HepG2 (cell line): ENCODE measurements around the gene PRMT2. TPM values are rescaled to one million over a fixed set of nuclear protein-coding genes. Genes with fewer than 3 reads are reported as not detected.

Source experiments
- DZIP1 ChIP-seq: sonication (generic); formaldehyde crosslinking; IDR thresholded peaks from 2 replicates; pipeline ENCODE4 v1.5.0; 2020; ENCODE audit warnings: mild to moderate bottlenecking, missing genetic modification reagents
- FUBP1 ChIP-seq: sonication (generic); formaldehyde crosslinking; IDR thresholded peaks from 2 replicates; pipeline ENCODE4 v1.5.1; 2020; ENCODE audit warnings: missing genetic modification reagents, mild to moderate bottlenecking, borderline replicate concordance
- KMT2A ChIP-seq: sonication (generic); formaldehyde crosslinking; IDR thresholded peaks from 2 replicates; pipeline ENCODE4 v1.4.0; 2020; ENCODE audit warnings: missing genetic modification reagents
- NPAS2 ChIP-seq: sonication (generic); formaldehyde crosslinking; IDR thresholded peaks from 2 replicates; pipeline ENCODE4 v1.8.0; 2022; ENCODE audit warnings: mild to moderate bottlenecking, missing genetic modification reagents, borderline replicate concordance
- NR1H2 ChIP-seq: sonication (generic); formaldehyde crosslinking; IDR thresholded peaks from 2 replicates; pipeline ENCODE4 v1.8.1; 2022; ENCODE audit warnings: low read depth, missing genetic modification reagents, borderline replicate concordance
- PAF1 ChIP-seq: IDR thresholded peaks from 2 replicates; pipeline ENCODE4 v1.6.1; 2016; ENCODE audit warnings: missing genetic modification reagents, missing compliant biosample characterization
- PHB2 ChIP-seq: fragments of 450-650 bp; IDR thresholded peaks from 2 replicates; pipeline ENCODE4 v1.6.1; 2018; ENCODE audit not compliant: partially characterized antibody
- SATB2 ChIP-seq: sonication (generic); formaldehyde crosslinking; IDR thresholded peaks from 2 replicates; pipeline ENCODE4 v1.5.0; 2020; ENCODE audit warnings: missing genetic modification reagents
- ZNF101 ChIP-seq: sonication (generic); formaldehyde crosslinking; IDR thresholded peaks from 2 replicates; pipeline ENCODE4 v1.4.0; 2020; ENCODE audit warnings: mild to moderate bottlenecking, low read depth, missing genetic modification reagents, borderline replicate concordance
- ZNF329 ChIP-seq: sonication (generic); formaldehyde crosslinking; IDR thresholded peaks from 2 replicates; pipeline ENCODE4 v1.9.0; 2021; ENCODE audit warnings: low read depth, mild to moderate bottlenecking, missing genetic modification reagents
- ZNF547 ChIP-seq: sonication (generic); formaldehyde crosslinking; IDR thresholded peaks from 2 replicates; pipeline ENCODE4 v1.5.1; 2020; ENCODE audit warnings: mild to moderate bottlenecking, missing genetic modification reagents
- ZNF605 ChIP-seq: sonication (generic); formaldehyde crosslinking; IDR thresholded peaks from 2 replicates; pipeline ENCODE4 v1.8.0; 2022; ENCODE audit warnings: mild to moderate bottlenecking, missing genetic modification reagents
- ZNF615 ChIP-seq: sonication (generic); formaldehyde crosslinking; IDR thresholded peaks from 2 replicates; pipeline ENCODE4 v1.5.0; 2020; ENCODE audit warnings: mild to moderate bottlenecking, missing genetic modification reagents, borderline replicate concordance
- ZSCAN20 ChIP-seq: sonication (generic); formaldehyde crosslinking; IDR thresholded peaks from 2 replicates; pipeline ENCODE4 v1.4.0; 2020; ENCODE audit warnings: missing genetic modification reagents, mild to moderate bottlenecking, borderline replicate concordance
- polyA plus RNA-seq, 8 experiments: library from polyadenylated mRNA; depleted of rRNA in 3 of 8; stranded (reverse) in 7 of 8; unstranded in 1 of 8; fragments of >200 nt; fragmentation: Illumina TruSeq in 4 of 8; extraction: Trizol in 4 of 8; gene quantifications; 2 replicates each; pipeline versions ENCODE4 v1.2.1 to v1.2.3, GENCODE V29; 2011 to 2016; ENCODE audit warnings: low read depth in 4 of 8, missing spikeins in 1 of 8, mixed read lengths in 1 of 8; ENCODE audit not compliant: insufficient read depth in 1 of 8
- total RNA-seq, 5 experiments: library from RNA; depleted of rRNA; stranded (reverse); fragments of >200 nt; fragmentation: Illumina TruSeq; extraction: Trizol; gene quantifications; 2 replicates each; pipeline ENCODE4 v1.2.3, GENCODE V29; 2016; ENCODE audit warnings: low read depth in 1 of 5
- TF ChIP-seq, protein P1 (sequence below), 2 experiments: sonication (generic) in 1 of 2; formaldehyde crosslinking in 1 of 2; IDR thresholded peaks; 2 replicates each; pipeline versions ENCODE4 v1.4.0 to v1.6.1; 2018 to 2020; ENCODE audit warnings: missing genetic modification reagents in 2 of 2, borderline replicate concordance in 1 of 2, low read depth in 1 of 2, mild to moderate bottlenecking in 1 of 2, missing biosample characterization in 1 of 2
- TF ChIP-seq, protein P2 (sequence below): sonication (generic); formaldehyde crosslinking; IDR thresholded peaks from 2 replicates; pipeline ENCODE4 v1.9.0; 2021; ENCODE audit warnings: missing genetic modification reagents, borderline replicate concordance
- TF ChIP-seq, protein P3 (sequence below): sonication (generic); formaldehyde crosslinking; IDR thresholded peaks from 2 replicates; pipeline ENCODE4 v1.8.0; 2022; ENCODE audit warnings: missing genetic modification reagents, low read depth, mild to moderate bottlenecking, borderline replicate concordance

Gene PRMT2
- total and polyA plus RNA-seq, 2 of the 13 experiments (the other 11 are each of a cell fraction or from before 2014, with no cell fraction given), result 54.4 to 78.8 TPM

GRCh38 chr21:46666941-46667740, 31.7 kb downstream of the PRMT2 start (continued):
- TF ChIP-seq, protein P1, sequence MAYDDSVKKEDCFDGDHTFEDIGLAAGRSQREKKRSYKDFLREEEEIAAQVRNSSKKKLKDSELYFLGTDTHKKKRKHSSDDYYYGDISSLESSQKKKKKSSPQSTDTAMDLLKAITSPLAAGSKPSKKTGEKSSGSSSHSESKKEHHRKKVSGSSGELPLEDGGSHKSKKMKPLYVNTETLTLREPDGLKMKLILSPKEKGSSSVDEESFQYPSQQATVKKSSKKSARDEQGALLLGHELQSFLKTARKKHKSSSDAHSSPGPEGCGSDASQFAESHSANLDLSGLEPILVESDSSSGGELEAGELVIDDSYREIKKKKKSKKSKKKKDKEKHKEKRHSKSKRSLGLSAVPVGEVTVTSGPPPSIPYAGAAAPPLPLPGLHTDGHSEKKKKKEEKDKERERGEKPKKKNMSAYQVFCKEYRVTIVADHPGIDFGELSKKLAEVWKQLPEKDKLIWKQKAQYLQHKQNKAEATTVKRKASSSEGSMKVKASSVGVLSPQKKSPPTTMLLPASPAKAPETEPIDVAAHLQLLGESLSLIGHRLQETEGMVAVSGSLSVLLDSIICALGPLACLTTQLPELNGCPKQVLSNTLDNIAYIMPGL (CRISPR knock-in tag; IDR thresholded peaks at IDR 0.05; ENCODE audit: borderline replicate concordance in 1 of 2, low read depth in 1 of 2), result peak in 1 of 2 experiments; percentile 14; a peak in 1 of 4 replicates
- TF ChIP-seq PAF1 (CRISPR knock-in tag) (no peak), ZNF615 (CRISPR knock-in tag) (no peak), ZSCAN20 (no peak), SATB2 (CRISPR knock-in tag) (no peak), FUBP1 (CRISPR knock-in tag) (no peak), KMT2A (CRISPR knock-in tag) (no peak), DZIP1 (CRISPR knock-in tag) (no peak), PHB2 (no peak), ZNF329 (CRISPR knock-in tag) (no peak), ZNF101 (CRISPR knock-in tag) (no peak), NR1H2 (CRISPR knock-in tag) (no peak), NPAS2 (CRISPR knock-in tag) (no peak), ZNF547 (CRISPR knock-in tag) (0 out of 2 replicates have a peak, but pooled peaks have one; percentile 9), ZNF605 (CRISPR knock-in tag) (peak; percentile 26; the same call in 1 of the 2 replicates)
- TF ChIP-seq, protein P2, sequence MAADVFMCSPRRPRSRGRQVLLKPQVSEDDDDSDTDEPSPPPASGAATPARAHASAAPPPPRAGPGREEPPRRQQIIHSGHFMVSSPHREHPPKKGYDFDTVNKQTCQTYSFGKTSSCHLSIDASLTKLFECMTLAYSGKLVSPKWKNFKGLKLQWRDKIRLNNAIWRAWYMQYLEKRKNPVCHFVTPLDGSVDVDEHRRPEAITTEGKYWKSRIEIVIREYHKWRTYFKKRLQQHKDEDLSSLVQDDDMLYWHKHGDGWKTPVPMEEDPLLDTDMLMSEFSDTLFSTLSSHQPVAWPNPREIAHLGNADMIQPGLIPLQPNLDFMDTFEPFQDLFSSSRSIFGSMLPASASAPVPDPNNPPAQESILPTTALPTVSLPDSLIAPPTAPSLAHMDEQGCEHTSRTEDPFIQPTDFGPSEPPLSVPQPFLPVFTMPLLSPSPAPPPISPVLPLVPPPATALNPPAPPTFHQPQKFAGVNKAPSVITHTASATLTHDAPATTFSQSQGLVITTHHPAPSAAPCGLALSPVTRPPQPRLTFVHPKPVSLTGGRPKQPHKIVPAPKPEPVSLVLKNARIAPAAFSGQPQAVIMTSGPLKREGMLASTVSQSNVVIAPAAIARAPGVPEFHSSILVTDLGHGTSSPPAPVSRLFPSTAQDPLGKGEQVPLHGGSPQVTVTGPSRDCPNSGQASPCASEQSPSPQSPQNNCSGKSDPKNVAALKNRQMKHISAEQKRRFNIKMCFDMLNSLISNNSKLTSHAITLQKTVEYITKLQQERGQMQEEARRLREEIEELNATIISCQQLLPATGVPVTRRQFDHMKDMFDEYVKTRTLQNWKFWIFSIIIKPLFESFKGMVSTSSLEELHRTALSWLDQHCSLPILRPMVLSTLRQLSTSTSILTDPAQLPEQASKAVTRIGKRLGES, result no peak
- TF ChIP-seq, protein P3, sequence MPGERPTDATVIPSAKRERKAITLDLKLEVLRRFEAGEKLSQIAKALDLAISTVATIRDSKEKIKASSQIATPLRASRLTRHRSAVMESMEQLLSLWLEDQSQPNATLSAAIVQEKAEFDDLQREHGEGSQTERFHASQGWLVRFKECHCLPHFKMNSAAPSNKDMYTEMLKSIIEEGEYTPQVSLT (CRISPR knock-in tag), result no peak
